K562 (cell line): ENCODE data around the gene CARD11. TPM values are rescaled to one million over a fixed set of nuclear protein-coding genes. Genes with fewer than 3 reads are reported as not detected.

ENCODE experiments used
- ATAC-seq: fragments of 200-7000 bp; cut with Tn5 transposase; 3 replicates; pipeline ENCODE4 v1.9.1; 2020; ENCODE audit warnings: moderate library complexity
- BruUV-seq: library from RNA; stranded (reverse); fragments of 400-500 nt; replicated peaks from 2 replicates; lab custom pipeline; 2021; lab: Mats Ljungman, UMichigan
- CTCF ChIA-PET: fragments of 300-600 bp; formaldehyde crosslinking; extraction: SDS; loops from one replicate; lab custom pipeline; 2021; ENCODE audit warnings: low intra/inter-chr PET ratio; lab: Yijun Ruan, JAX
- POLR2A ChIA-PET: fragments of 300-600, 350-650 bp; sonication (Branson Sonifier 250); formaldehyde crosslinking; extraction: SDS; loops from one replicate; lab custom pipeline; 2021; ENCODE audit warnings: antibody characterized with exemption, inconsistent platforms; lab: Yijun Ruan, JAX
- DNase-seq, 4 experiments: peaks; one replicate each; pipeline versions ENCODE4 v3.0.0 to v3.0.0-alpha.2; 2011 to 2018; ENCODE audit warnings: low spot score in 3 of 4, mixed read lengths in 3 of 4; ENCODE audit errors: extremely low read depth in 1 of 4
- FAIRE-seq: peaks from 2 replicates; lab custom pipeline; 2011; peaks lifted over from hg19 to GRCh38; lab: Jason Lieb, UNC
- H2AFZ ChIP-seq: 2 replicates; pipeline ENCODE4 v1.6.0; 2011; ENCODE audit warnings: low read depth, low read length, control low read depth, inconsistent platforms
- H3K27ac ChIP-seq: fragments of 200-600 bp; 3 replicates; pipeline ENCODE4 v1.8.0; 2011; ENCODE audit warnings: low read depth, mild to moderate bottlenecking, control low read depth, inconsistent platforms, low read length, moderate library complexity, mixed read lengths; ENCODE audit errors: extremely low read depth
- H3K27me3 ChIP-seq, 2 experiments: fragments of 300-600 bp in 1 of 2; 2 replicates in 1 of 2; 3 replicates in 1 of 2; pipeline versions ENCODE4 v1.6.0 to v1.8.0; 2011; ENCODE audit warnings: inconsistent platforms in 2 of 2, low read length in 2 of 2, mild to moderate bottlenecking in 1 of 2, mixed read lengths in 1 of 2, moderate library complexity in 1 of 2; ENCODE audit not compliant: control insufficient read depth in 2 of 2, insufficient read depth in 2 of 2
- H3K36me3 ChIP-seq: fragments of 300-600 bp; 3 replicates; pipeline ENCODE4 v1.8.0; 2011; ENCODE audit warnings: mild to moderate bottlenecking, low read length, inconsistent platforms; ENCODE audit not compliant: control insufficient read depth, insufficient read depth
- H3K4me1 ChIP-seq, 2 experiments: fragments of 200-600 bp in 1 of 2; replicated peaks in 1 of 2; 2 replicates in 1 of 2; 3 replicates in 1 of 2; pipeline versions ENCODE4 v1.5.1 to v1.8.0; 2011; ENCODE audit warnings: inconsistent platforms in 2 of 2, low read length in 2 of 2, mild to moderate bottlenecking in 1 of 2, mixed read lengths in 1 of 2, moderate library complexity in 1 of 2; ENCODE audit not compliant: control insufficient read depth in 2 of 2, insufficient read depth in 2 of 2
- H3K4me2 ChIP-seq: 2 replicates; pipeline ENCODE4 v1.6.1; 2011; ENCODE audit warnings: low read length, control low read depth, inconsistent platforms, mixed read lengths; ENCODE audit not compliant: insufficient read depth
- H3K4me3 ChIP-seq: fragments of 200-600 bp; sonication (generic), shearing (Covaris generic); 2 replicates; pipeline ENCODE4 v1.5.1; 2016; ENCODE audit warnings: control low read depth, inconsistent platforms
- H3K79me2 ChIP-seq: fragments of 200-600 bp; 3 replicates; pipeline ENCODE4 v1.8.0; 2011; ENCODE audit warnings: low read length, inconsistent platforms; ENCODE audit not compliant: control insufficient read depth, insufficient read depth
- H3K9ac ChIP-seq, 2 experiments: 2 replicates each; pipeline versions ENCODE4 v1.6.0 to v1.6.1; 2011; ENCODE audit warnings: low read depth in 2 of 2, low read length in 2 of 2, control low read depth in 1 of 2, inconsistent platforms in 1 of 2, mild to moderate bottlenecking in 1 of 2, mixed read lengths in 1 of 2; ENCODE audit not compliant: insufficient read depth in 1 of 2
- H3K9me1 ChIP-seq: one replicate; pipeline ENCODE4 v1.6.0; 2011; ENCODE audit warnings: inconsistent platforms, mild to moderate bottlenecking, low read length, moderate library complexity; ENCODE audit not compliant: control insufficient read depth, insufficient read depth
- H3K9me3 ChIP-seq: replicated peaks from 2 replicates; pipeline ENCODE4 v1.5.1; 2011; ENCODE audit warnings: low read depth, low read length, inconsistent platforms; ENCODE audit not compliant: control insufficient read depth, insufficient read depth
- H4K20me1 ChIP-seq: replicated peaks from 2 replicates; pipeline ENCODE4 v1.6.1; 2011; ENCODE audit warnings: low read length, inconsistent platforms, mixed read lengths; ENCODE audit not compliant: control insufficient read depth, insufficient read depth
- ETS2 ChIP-seq: IDR thresholded peaks from 2 replicates; pipeline ENCODE4 v1.6.1; 2016; ENCODE audit warnings: borderline replicate concordance, missing genetic modification characterization, mild to moderate bottlenecking, moderate library complexity, missing compliant biosample characterization; ENCODE audit not compliant: poor library complexity, severe bottlenecking
- FOXK1 ChIP-seq: sonication (generic); formaldehyde crosslinking; IDR thresholded peaks from 2 replicates; pipeline ENCODE4 v1.8.0; 2022; ENCODE audit warnings: missing genetic modification reagents, mild to moderate bottlenecking, borderline replicate concordance
- ZNF263 ChIP-seq: sonication (generic); formaldehyde crosslinking; IDR thresholded peaks from 2 replicates; pipeline ENCODE4 v1.8.0; 2022; ENCODE audit warnings: mild to moderate bottlenecking, missing genetic modification reagents, borderline replicate concordance
- ZNF274 ChIP-seq: IDR thresholded peaks from 2 replicates; pipeline ENCODE4 v1.6.1; 2011; ENCODE audit warnings: low read depth, mild to moderate bottlenecking, low read length, moderate library complexity, borderline replicate concordance
- WGBS: fragments of 100-300 bp; shearing (Covaris generic); methylation state at CpG from one replicate; pipeline ENCODE4 v1.1.6; 2016; ENCODE audit warnings: low coverage, mixed read lengths; ENCODE audit not compliant: insufficient coverage; ENCODE audit errors: missing lambda C conversion rate; 5-methylcytosine and 5-hydroxymethylcytosine counted together
- in situ Hi-C: fragments of 300-500 bp; cut with MboI; formaldehyde crosslinking; loops from 4 replicates; pipeline ENCODE4 v1.15.0; 2018; ENCODE audit warnings: inconsistent platforms, mixed read lengths
- intact Hi-C: fragments of 100-400 bp; cut with micrococcal nuclease; formaldehyde crosslinking; loops from 2 replicates; pipeline ENCODE4 v1.14.2; 2022
- polyA plus RNA-seq, 8 experiments: library from polyadenylated mRNA; depleted of rRNA in 4 of 8; stranded (reverse) in 5 of 8; unstranded in 3 of 8; fragments of >200 nt; fragmentation: Nextera tagmentation in 2 of 8; fragmentation: Illumina TruSeq in 1 of 8; extraction: Ambion mirVana in 2 of 8; extraction: Trizol in 1 of 8; gene quantifications; 2 replicates each; pipeline versions ENCODE4 v1.2.1 to v1.2.3, GENCODE V29; 2011 to 2014; ENCODE audit warnings: inconsistent platforms in 1 of 8, missing spikeins in 1 of 8
- total RNA-seq, 7 experiments: library from RNA; depleted of rRNA in 6 of 7; stranded (reverse); fragments of >200 nt in 6 of 7; fragmentation: Illumina TruSeq in 2 of 7; extraction: Trizol in 2 of 7; gene quantifications; 2 replicates each; pipeline versions ENCODE4 v1.2.1 to v1.2.3, GENCODE V29; 2011 to 2021; ENCODE audit warnings: low replicate concordance in 1 of 7
- TF ChIP-seq, protein P1 (sequence below): fragments of 250-450 bp; sonication (Bioruptor Pico); IDR thresholded peaks from 2 replicates; pipeline ENCODE4 v1.4.0; 2020; ENCODE audit warnings: borderline replicate concordance

The CARD11 gene
- total and polyA plus RNA-seq, 9 of the 15 experiments (the other 6 are each of a cell fraction or from before 2014, with no cell fraction given): 0.07 to 12.8 (median 5.7) TPM

- in situ Hi-C loops: no loop called here
- Histone ChIP-seq H3K9ac (no peak overlapping the region), H3K27me3 (peaks cover 10 to 39% of the 10 kb centered on the region in 2 experiments; a peak in 4 of 5 replicates), H3K27ac (no peak overlapping the region), H3K79me2 (no peaks in the 10 kb centered on the region), H4K20me1 (no peaks in the 10 kb centered on the region; the same call in 1 of the 2 replicates), H2AFZ (no peak overlapping the region), H3K4me2 (no peak overlapping the region), H3K4me1 (peaks cover 0 to 23% of the 10 kb centered on the region in 2 experiments; a peak in 2 of 5 replicates), H3K9me3 (no peaks in the 10 kb centered on the region; the same call in 1 of the 2 replicates), H3K9me1 (no peaks in the 10 kb centered on the region), H3K4me3 (no peak overlapping the region), H3K36me3 (no peaks in the 10 kb centered on the region)
- ATAC-seq (no peak), DNase-seq (no peak), FAIRE-seq (no peak)
- CTCF ChIA-PET: interaction anchor here (0.6 kb wide), 1 partner anchor 278 kb away, joined by 4 read pairs; no protein-coding TSS in a partner anchor
- TF ChIP-seq, protein P1, sequence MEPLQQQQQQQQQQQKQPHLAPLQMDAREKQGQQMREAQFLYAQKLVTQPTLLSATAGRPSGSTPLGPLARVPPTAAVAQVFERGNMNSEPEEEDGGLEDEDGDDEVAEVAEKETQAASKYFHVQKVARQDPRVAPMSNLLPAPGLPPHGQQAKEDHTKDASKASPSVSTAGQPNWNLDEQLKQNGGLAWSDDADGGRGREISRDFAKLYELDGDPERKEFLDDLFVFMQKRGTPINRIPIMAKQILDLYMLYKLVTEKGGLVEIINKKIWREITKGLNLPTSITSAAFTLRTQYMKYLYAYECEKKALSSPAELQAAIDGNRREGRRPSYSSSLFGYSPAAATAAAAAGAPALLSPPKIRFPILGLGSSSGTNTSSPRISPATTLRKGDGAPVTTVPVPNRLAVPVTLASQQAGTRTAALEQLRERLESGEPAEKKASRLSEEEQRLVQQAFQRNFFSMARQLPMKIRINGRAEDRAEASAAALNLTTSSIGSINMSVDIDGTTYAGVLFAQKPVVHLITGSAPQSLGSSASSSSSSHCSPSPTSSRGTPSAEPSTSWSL (CRISPR knock-in tag): no peak
- TF ChIP-seq ZNF274 (no peak), ETS2 (no peak), FOXK1 (CRISPR knock-in tag) (no peak), ZNF263 (no peak)
- POLR2A ChIA-PET: interaction anchor here (0.7 kb wide), 2 partner anchors 202 to 1858 kb away, joined by 3 read pairs; no protein-coding TSS in a partner anchor
- intact Hi-C loops: no loop called here
- no TSS peak for BruUV-seq
- WGBS: 2% methylated on average over 9 of the region's 9 CpGs
Observed at GRCh38 chr7:2884161-2884560, 159.5 kb downstream of the CARD11 start.
